B cell (primary cell): ENCODE results near the gene KCND3.

Experiments used
- EZH2 ChIP-seq: IDR thresholded peaks from 2 replicates; pipeline ENCODE4 v1.6.1; 2012; ENCODE audit warnings: borderline replicate concordance, low read depth, mild to moderate bottlenecking, moderate library complexity, low read length; ENCODE audit not compliant: insufficient read depth, poor library complexity, severe bottlenecking
- TF ChIP-seq, protein P1 (sequence below): fragments of 200-600 bp; IDR thresholded peaks from one replicate; pipeline ENCODE4 v1.8.0; 2022; ENCODE audit warnings: antibody characterized with exemption, mild to moderate bottlenecking

DNA sequence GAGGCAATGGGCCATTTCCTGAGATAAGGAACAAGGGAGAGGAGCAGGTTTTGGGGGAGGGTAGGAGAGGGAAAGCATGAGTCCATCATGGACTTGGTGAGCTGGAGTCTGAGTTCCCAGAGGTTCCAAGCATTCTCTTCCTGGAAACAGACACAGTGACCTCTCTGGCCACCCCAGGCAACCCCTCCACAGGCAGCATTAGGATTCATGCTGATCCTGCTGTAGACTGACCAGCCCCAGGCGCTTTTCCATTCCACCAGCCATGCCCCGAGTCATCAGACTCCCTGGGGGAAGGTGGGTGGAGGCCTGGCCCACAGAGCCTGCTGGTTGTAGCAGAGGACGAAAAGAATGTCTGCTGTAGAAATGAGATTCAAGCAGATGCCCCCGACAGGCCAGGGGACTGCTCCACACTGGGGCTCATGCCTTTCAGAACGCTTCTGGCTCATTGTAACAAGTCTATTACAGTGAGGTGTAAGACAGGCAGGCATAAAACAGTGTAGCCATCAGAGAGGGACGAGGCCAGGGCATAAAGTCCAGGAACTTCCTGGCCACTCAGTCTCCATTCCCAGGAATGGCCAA is 52.2 kb downstream of the KCND3 start:
- TF ChIP-seq, protein P1, sequence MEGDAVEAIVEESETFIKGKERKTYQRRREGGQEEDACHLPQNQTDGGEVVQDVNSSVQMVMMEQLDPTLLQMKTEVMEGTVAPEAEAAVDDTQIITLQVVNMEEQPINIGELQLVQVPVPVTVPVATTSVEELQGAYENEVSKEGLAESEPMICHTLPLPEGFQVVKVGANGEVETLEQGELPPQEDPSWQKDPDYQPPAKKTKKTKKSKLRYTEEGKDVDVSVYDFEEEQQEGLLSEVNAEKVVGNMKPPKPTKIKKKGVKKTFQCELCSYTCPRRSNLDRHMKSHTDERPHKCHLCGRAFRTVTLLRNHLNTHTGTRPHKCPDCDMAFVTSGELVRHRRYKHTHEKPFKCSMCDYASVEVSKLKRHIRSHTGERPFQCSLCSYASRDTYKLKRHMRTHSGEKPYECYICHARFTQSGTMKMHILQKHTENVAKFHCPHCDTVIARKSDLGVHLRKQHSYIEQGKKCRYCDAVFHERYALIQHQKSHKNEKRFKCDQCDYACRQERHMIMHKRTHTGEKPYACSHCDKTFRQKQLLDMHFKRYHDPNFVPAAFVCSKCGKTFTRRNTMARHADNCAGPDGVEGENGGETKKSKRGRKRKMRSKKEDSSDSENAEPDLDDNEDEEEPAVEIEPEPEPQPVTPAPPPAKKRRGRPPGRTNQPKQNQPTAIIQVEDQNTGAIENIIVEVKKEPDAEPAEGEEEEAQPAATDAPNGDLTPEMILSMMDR: no peak
- no peak for TF ChIP-seq EZH2
